Pancreas (tissue), 10 donors: Measurements from ENCODE around the gene PES1. TPM values are rescaled to one million over a fixed set of nuclear protein-coding genes. Genes with fewer than 3 reads are reported as not detected.
"Not testable (repeated sequence)": the region's sequence is repeated elsewhere in the genome, so short reads cannot be mapped to it uniquely, and the experiment has no call there.

Experiments
- ATAC-seq, 4 donors: fragments of 200-7000 bp; cut with Tn5 transposase; one replicate each; pipeline versions ENCODE4 v1.8.0 to v1.9.1; 2020; ENCODE audit warnings: mild to moderate bottlenecking in 4 of 4, moderate library complexity in 4 of 4
- DNase-seq, 6 donors: peaks; one replicate each; pipeline ENCODE4 v3.0.0-alpha.2; 2020
- FAIRE-seq: peaks from 2 replicates; lab custom pipeline; 2012; peaks lifted over from hg19 to GRCh38; lab: Jason Lieb, UNC
- H3K27ac ChIP-seq, 4 donors: fragments of 200-600 bp; sonication (generic); 1 replicate in 3 of 4; 2 replicates in 1 of 4; pipeline versions ENCODE4 v1.5.0 to v1.8.0; 2020
- H3K27me3 ChIP-seq, 4 donors: fragments of 200-600 bp; one replicate each; pipeline ENCODE4 v1.8.0; 2021
- H3K36me3 ChIP-seq, 3 donors: fragments of 200-600 bp; sonication (generic) in 1 of 3; one replicate each; pipeline versions ENCODE4 v1.5.0 to v1.8.0; 2020 to 2021
- H3K4me1 ChIP-seq, 3 donors: fragments of 200-600 bp; one replicate each; pipeline ENCODE4 v1.8.0; 2021
- H3K4me3 ChIP-seq, 4 donors: fragments of 200-600 bp; sonication (generic) in 2 of 4; one replicate each; pipeline versions ENCODE4 v1.5.0 to v1.8.0; 2020 to 2021
- H3K9me3 ChIP-seq, 4 donors: fragments of 200-600 bp; one replicate each; pipeline ENCODE4 v1.8.0; 2021
- WGBS, 2 donors: extraction: QIAGEN DNeasy Blood & Tissue Kit; methylation state at CpG; one replicate each; pipeline ENCODE4 v1.1.7; 2013; 5-methylcytosine and 5-hydroxymethylcytosine counted together
- intact Hi-C, 3 donors: fragments of 100-400 bp; cut with DNase I; formaldehyde crosslinking; loops; one replicate each; pipeline versions ENCODE4 v1.11.1 to v1.14.2; 2022
- polyA plus RNA-seq, 2 donors: library from polyadenylated mRNA; stranded (reverse); fragments of 200-250 nt; gene quantifications; one replicate each; pipeline ENCODE4 v1.2.3, GENCODE V29; 2013
- total RNA-seq, 6 donors: library from RNA; stranded (reverse); fragmentation: NEBNext Ultra II Directional in 4 of 6; extraction: Animal tissue kit (Norgen Biotek cat#: 25700) in 4 of 6; gene quantifications; one replicate each; pipeline versions ENCODE4 v1.2.1 to v1.2.4, GENCODE V29; 2021 to 2023
- TF ChIP-seq, protein P1 (sequence below), 4 donors: fragments of 200-600 bp; sonication (generic) in 3 of 4; IDR thresholded peaks; one replicate each; pipeline versions ENCODE4 v1.5.0 to v1.8.0; 2021; ENCODE audit warnings: antibody characterized with exemption in 4 of 4
- donor health status: healthy with polysubstance abuse.
- donor health status: DM: no; HTN: no; CAD: no; lungs with moderate emphysema.
- donor health status: DM: no; HTN: no; CAD: no.
- donor health status: control.
- donor health status: control.
- donor health status: Bipolar disorder and iron deficiency.
- donor health status: DM: yes; HTN: yes; CAD: no.
- donor health status: DM: no; HTN: no; CAD: no.
- donor health status: DM: no; HTN: no; CAD: no.
- donor health status: DM: yes; HTN: yes; CAD: no.

PES1 gene
- total and polyA plus RNA-seq, 8 donors = 33.8 to 66.9 (median 44.8) TPM

DNA sequence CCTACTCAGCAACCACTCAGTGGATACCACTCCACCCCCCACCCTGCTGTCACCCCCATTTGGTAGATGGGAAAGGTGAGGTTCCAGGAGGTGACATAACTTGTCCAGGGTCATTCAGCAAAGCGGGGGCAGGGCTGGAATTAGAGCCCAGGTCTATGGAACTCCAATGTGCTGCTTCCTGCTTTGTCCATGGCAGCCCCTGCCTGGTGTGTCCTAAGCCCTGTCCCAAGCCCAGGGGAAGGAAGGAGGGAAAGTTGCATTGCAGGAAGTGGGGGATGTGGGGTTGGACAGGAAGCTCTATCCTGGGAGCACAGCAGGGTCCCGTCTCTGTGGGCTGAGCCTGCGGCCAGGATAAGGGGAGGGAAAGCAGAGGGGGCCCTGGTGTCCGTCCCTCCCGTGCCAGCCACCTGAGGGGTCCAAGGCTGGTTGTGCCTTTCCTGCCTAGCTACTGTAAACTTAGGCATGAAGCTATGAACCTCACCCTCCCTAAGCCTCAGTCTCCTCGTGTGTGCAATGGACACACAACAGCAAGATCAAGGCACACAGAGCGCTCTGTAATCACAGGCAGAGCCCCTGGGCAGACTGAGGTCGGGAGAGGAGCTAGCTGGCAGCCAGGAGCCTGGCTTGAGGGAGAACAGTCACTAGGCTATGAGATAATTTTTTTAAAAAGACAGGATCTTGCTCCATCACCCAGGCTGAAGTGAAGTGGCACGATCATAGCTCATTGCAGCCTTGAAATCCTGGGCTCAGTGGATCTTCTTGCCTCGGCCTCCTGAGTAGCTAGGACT, 30.1 kb downstream of the PES1 start:
- no peak for ATAC-seq
- FAIRE-seq = no peak
- Histone ChIP-seq H3K4me3 (no peak overlapping the region), H3K27ac (no peak overlapping the region), H3K9me3 (no peaks in the 10 kb centered on the region), H3K4me1 (no peaks in the 10 kb centered on the region), H3K27me3 (no peaks in the 10 kb centered on the region), H3K36me3 (no peaks in the 10 kb centered on the region)
- 82 to 83% methylated on average over 10 of the region's 10 CpGs for WGBS, 2 donors
- intact Hi-C loops = no loop called here
- TF ChIP-seq, protein P1, sequence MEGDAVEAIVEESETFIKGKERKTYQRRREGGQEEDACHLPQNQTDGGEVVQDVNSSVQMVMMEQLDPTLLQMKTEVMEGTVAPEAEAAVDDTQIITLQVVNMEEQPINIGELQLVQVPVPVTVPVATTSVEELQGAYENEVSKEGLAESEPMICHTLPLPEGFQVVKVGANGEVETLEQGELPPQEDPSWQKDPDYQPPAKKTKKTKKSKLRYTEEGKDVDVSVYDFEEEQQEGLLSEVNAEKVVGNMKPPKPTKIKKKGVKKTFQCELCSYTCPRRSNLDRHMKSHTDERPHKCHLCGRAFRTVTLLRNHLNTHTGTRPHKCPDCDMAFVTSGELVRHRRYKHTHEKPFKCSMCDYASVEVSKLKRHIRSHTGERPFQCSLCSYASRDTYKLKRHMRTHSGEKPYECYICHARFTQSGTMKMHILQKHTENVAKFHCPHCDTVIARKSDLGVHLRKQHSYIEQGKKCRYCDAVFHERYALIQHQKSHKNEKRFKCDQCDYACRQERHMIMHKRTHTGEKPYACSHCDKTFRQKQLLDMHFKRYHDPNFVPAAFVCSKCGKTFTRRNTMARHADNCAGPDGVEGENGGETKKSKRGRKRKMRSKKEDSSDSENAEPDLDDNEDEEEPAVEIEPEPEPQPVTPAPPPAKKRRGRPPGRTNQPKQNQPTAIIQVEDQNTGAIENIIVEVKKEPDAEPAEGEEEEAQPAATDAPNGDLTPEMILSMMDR (IDR thresholded peaks at IDR 0.05) = no peak
- DNase-seq = no peak

DNA sequence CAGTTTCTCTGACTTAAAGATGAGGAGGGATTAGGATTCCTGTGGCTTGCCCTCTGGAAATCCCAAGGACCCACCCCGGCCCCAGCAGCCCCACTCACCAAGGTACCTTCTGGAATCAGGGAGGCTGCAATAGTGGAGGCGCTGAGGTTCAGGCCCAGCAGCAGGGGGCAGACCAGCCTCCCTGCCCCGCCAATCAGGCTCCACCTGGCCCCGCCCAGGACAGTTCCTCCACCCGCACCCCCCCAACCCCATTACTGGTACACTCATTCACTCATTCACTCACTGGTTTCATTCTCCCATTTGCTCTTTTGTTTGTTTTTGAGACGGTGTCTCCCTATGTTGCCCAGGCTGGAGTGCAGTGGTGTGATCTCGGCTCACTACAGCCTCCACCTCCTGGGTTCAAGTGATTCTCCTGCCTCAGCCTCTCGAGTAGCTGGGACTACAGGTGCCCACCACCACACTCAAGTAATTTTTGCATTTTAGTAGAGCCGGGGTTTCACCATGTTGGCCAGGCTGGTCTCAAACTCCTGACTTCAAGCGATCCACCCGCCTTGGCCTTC, 31.0 kb downstream of the PES1 start:
- H3K27ac ChIP-seq, FAIRE-seq, intact Hi-C loops, H3K9me3 ChIP-seq, H3K36me3 ChIP-seq, DNase-seq, H3K4me3 ChIP-seq, H3K27me3 ChIP-seq, H3K4me1 ChIP-seq: not testable (repeated sequence)
- WGBS, 2 donors = 86 to 89% methylated on average over 11 of the region's 11 CpGs
- peak in 1 of 4 donors; percentile 25 for ATAC-seq

DNA sequence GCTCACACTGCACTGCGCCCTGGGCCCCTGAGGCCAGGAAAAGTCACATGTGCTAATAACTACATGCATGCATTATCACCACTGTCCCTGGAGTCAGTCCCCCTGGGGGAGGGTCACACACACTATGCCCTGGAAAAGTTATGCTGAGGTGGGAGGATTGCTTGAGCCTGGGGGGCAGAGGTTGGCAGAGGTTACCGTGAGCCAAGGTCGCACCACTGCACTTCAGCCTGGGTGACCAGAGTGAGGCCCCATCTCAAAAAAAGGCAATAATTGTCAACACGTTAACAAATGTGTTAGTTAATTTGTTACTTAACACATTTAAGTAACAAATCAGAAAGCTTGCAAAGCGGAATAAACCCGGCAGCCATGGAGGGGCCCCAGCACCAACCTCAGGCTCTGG, 31.8 kb downstream of the PES1 start:
- FAIRE-seq = no peak
- intact Hi-C loops = no loop called here
- Histone ChIP-seq H3K27me3 (no peaks in the 10 kb centered on the region), H3K27ac (no peak overlapping the region), H3K36me3 (peaks cover 0 to 8% (median 0%) of the 10 kb centered on the region in 3 donors), H3K4me1 (no peaks in the 10 kb centered on the region), H3K4me3 (no peak overlapping the region), H3K9me3 (no peaks in the 10 kb centered on the region)
- WGBS, 2 donors = 51 to 62% methylated on average over 6 of the region's 6 CpGs
- TF ChIP-seq, protein P1 (IDR thresholded peaks at IDR 0.05) = no peak
- ATAC-seq = peak in 1 of 4 donors; percentile 11
- no peak for DNase-seq

DNA sequence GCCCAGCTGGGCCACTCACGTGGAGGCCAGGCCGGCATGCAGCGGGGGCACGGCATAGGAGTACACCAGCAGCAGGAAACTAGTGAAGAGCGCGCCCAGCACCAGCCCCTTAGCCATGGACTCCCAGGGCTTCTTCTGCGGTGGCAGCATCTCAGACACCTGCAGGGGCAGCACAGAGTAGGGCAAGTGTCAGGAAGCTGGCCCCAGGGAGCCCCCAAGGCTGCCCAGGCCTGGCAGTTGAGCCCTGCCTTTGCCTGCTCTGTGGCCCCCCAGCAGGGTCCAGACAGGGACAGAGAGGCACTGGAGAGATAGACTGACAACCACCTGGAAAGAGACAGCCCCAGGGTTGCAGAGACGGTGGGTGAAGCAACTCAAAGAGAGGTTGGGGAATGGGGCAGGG, 34.5 kb downstream of the PES1 start:
- H3K9me3 ChIP-seq = no peaks in the 10 kb centered on the region
- no peak for FAIRE-seq
- H3K27me3 ChIP-seq = no peaks in the 10 kb centered on the region
- TF ChIP-seq, protein P1 (IDR thresholded peaks at IDR 0.05) = no peak
- peaks cover 0 to 10% (median 0%) of the 10 kb centered on the region in 3 donors for H3K36me3 ChIP-seq
- no peak overlapping the region for H3K4me3 ChIP-seq
- H3K4me1 ChIP-seq = no peaks in the 10 kb centered on the region
- intact Hi-C loops = no loop called here
- no peak for ATAC-seq
- no peak for DNase-seq
- 77 to 82% methylated on average over 8 of the region's 8 CpGs for WGBS, 2 donors
- H3K27ac ChIP-seq = no peak overlapping the region

DNA sequence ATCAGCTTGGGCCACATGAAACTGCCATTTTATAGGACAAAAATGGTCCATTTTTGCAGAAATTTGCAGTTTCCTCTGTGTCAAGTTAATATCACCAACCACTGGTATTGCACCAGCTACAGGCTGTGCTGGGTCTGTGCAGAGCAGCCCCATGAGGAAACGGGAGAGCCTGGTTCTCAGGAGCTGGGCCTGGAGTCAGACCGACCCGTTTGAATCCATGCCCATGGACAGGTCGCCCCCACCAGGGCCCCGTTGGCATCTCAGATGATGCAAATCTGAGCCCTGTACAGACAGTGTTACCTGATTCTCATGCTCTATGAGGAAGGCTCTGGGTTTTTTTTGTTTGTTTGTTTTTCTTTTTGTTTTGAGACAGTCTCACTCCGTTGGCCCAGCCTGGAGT, 35.3 kb downstream of the PES1 start:
- Histone ChIP-seq H3K27me3 (no peaks in the 10 kb centered on the region), H3K36me3 (peaks cover 0 to 10% (median 0%) of the 10 kb centered on the region in 3 donors), H3K4me1 (no peaks in the 10 kb centered on the region), H3K4me3 (no peak overlapping the region), H3K27ac (no peak overlapping the region), H3K9me3 (no peaks in the 10 kb centered on the region)
- intact Hi-C loops = no loop called here
- 65 to 67% methylated on average over 6 of the region's 6 CpGs for WGBS, 2 donors
- FAIRE-seq (no peak), DNase-seq (no peak), ATAC-seq (peak in 2 of 4 donors; percentile 24 to 36)
- TF ChIP-seq, protein P1 (IDR thresholded peaks at IDR 0.05) = no peak
